HG03103 (cell line): ENCODE data around the gene SPATA2L.
A peak's percentile ranks its signal among the peaks of the same experiment; 100 is the strongest.

Source experiments
- ATAC-seq: cut with Tn5 transposase; IDR thresholded peaks from one replicate; pipeline ENCODE4 v1.9.1; 2021; ENCODE audit warnings: low read depth; ENCODE audit not compliant: unreplicated experiment

Gene SPATA2L

GRCh38 chr16:89729293-89729692 is 27.8 kb upstream of the SPATA2L start:
- ATAC-seq = no peak

- ATAC-seq = no peak
Observed at GRCh38 chr16:89727406-89728120, 26.1 kb upstream of the SPATA2L start.

GRCh38 chr16:89723279-89724250 is 22.1 kb upstream of the SPATA2L start:
- no peak for ATAC-seq

GRCh38 chr16:89722392-89723278 is 21.1 kb upstream of the SPATA2L start:
- ATAC-seq = no peak

- ATAC-seq = peak; percentile 6
Observed at GRCh38 chr16:89721546-89722391, 20.3 kb upstream of the SPATA2L start.

- ATAC-seq = peak; percentile 44
Observed at GRCh38 chr16:89720813-89721545, 19.5 kb upstream of the SPATA2L start, which contains the start of the genes VPS9D1 and ZNF276. Gene VPS9D1 (minus strand): TSS chr16:89720898. CDS start chr16:89720861, 37 bp downstream. Gene ZNF276 (plus strand): TSS chr16:89721537. CDS start chr16:89721641, 104 bp downstream.

- ATAC-seq = peak; percentile 20
Observed at GRCh38 chr16:89720551-89720812, 19.0 kb upstream of the SPATA2L start.

- no peak for ATAC-seq
Observed at GRCh38 chr16:89717688-89718505, 16.4 kb upstream of the SPATA2L start.

- ATAC-seq = no peak
Observed at GRCh38 chr16:89716916-89717687, 15.6 kb upstream of the SPATA2L start.

- no peak for ATAC-seq
Observed at GRCh38 chr16:89716493-89716892, 15.0 kb upstream of the SPATA2L start.

GRCh38 chr16:89712274-89712781 is 10.8 kb upstream of the SPATA2L start:
- ATAC-seq = no peak

- ATAC-seq = no peak
Observed at GRCh38 chr16:89711601-89712273, 10.2 kb upstream of the SPATA2L start.

GRCh38 chr16:89710709-89711564 is 9.4 kb upstream of the SPATA2L start:
- no peak for ATAC-seq

GRCh38 chr16:89709716-89710432 is 8.4 kb upstream of the SPATA2L start:
- ATAC-seq = no peak

- ATAC-seq = no peak
Observed at GRCh38 chr16:89709166-89709565, 7.7 kb upstream of the SPATA2L start.
